Activated naive CD4-positive, alpha-beta T cell treated with anti-CD3 and anti-CD28 coated beads, Interleukin-2, amount 50 U/mL, for 24 hours (primary cell): ENCODE measurements around the gene AGAP1.
"Not testable (repeated sequence)": the region's sequence is repeated elsewhere in the genome, so short reads cannot be mapped to it uniquely, and the experiment has no call there.

Experiments
- H3K27ac Mint-ChIP-seq: one replicate; pipeline ENCODE4 v1.8.0; 2021; ENCODE audit warnings: mild to moderate bottlenecking, mixed read lengths
- H3K27me3 Mint-ChIP-seq: one replicate; pipeline ENCODE4 v1.8.0; 2021; ENCODE audit warnings: mixed read lengths
- H3K36me3 Mint-ChIP-seq: one replicate; pipeline ENCODE4 v1.8.0; 2021; ENCODE audit warnings: mixed read lengths
- H3K4me1 Mint-ChIP-seq: one replicate; pipeline ENCODE4 v1.8.0; 2021; ENCODE audit warnings: mixed read lengths
- H3K4me3 Mint-ChIP-seq: one replicate; pipeline ENCODE4 v1.8.0; 2021; ENCODE audit warnings: mild to moderate bottlenecking, mixed read lengths
- H3K9me3 Mint-ChIP-seq: one replicate; pipeline ENCODE4 v1.8.0; 2021; ENCODE audit warnings: mixed read lengths

The AGAP1 gene

GRCh38 chr2:236120829-236121228 lies 627.0 kb downstream of the AGAP1 start:
- no peaks in the 10 kb centered on the region for H3K36me3 Mint-ChIP-seq
- H3K4me3 Mint-ChIP-seq, result no peak overlapping the region
- no peaks in the 10 kb centered on the region for H3K4me1 Mint-ChIP-seq
- no peaks in the 10 kb centered on the region for H3K9me3 Mint-ChIP-seq
- H3K27me3 Mint-ChIP-seq, result peaks cover 2% of the 10 kb centered on the region
- no peak overlapping the region for H3K27ac Mint-ChIP-seq

DNA sequence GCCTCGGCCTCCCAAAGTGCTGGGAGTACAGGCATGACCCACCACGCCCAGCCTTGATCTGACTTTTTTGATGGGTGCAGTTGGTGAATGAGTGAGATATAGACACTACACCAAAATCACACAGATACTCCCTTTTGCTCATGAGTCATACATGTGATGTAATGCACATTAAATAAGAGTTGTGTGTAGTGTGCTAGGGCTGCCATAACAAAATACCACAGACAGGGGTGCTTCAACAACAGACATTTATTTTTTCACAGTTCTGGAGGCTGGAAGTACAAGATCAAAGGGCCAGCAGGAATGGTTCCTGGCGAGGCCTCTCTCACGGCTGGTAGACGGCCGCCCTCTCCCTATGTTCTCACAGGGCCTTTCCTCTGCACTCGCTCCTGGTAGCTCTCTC lies 627.7 kb downstream of the AGAP1 start:
- Mint-ChIP-seq H3K27me3 (peaks cover 2% of the 10 kb centered on the region), H3K4me3 (no peak overlapping the region), H3K27ac (no peak overlapping the region), H3K9me3 (no peaks in the 10 kb centered on the region), H3K36me3 (no peaks in the 10 kb centered on the region), H3K4me1 (no peaks in the 10 kb centered on the region)

DNA sequence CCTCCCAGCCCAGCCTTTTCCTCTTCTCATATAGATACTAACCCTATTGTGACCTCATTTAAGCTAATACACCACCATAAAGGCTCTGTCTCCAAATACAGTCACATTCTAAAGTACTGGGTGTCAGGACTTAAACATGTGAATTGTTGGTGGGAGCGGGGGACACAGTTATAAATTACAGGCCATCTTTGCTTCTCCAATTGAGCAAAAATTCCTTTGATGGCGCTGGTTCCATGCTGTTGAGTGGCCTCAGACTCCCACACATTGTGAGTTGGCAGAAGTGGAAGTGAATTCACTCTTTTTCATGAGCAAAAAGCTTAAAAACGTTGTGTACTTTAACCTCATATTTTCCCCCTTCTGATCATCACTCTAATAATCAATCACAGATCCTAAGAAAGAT lies 628.4 kb downstream of the AGAP1 start:
- H3K4me3 Mint-ChIP-seq, result no peak overlapping the region
- peaks cover 2% of the 10 kb centered on the region for H3K27me3 Mint-ChIP-seq
- no peaks in the 10 kb centered on the region for H3K4me1 Mint-ChIP-seq
- H3K27ac Mint-ChIP-seq, result no peak overlapping the region
- no peaks in the 10 kb centered on the region for H3K36me3 Mint-ChIP-seq
- H3K9me3 Mint-ChIP-seq, result no peaks in the 10 kb centered on the region

- no peaks in the 10 kb centered on the region for H3K36me3 Mint-ChIP-seq
- no peak overlapping the region for H3K27ac Mint-ChIP-seq
- H3K4me1 Mint-ChIP-seq, result no peaks in the 10 kb centered on the region
- no peaks in the 10 kb centered on the region for H3K9me3 Mint-ChIP-seq
- H3K4me3 Mint-ChIP-seq, result no peak overlapping the region
- peaks cover 2% of the 10 kb centered on the region for H3K27me3 Mint-ChIP-seq
Measured at GRCh38 chr2:236123716-236124115, 629.9 kb downstream of the AGAP1 start.

GRCh38 chr2:236124182-236124893 lies 630.5 kb downstream of the AGAP1 start:
- Mint-ChIP-seq H3K36me3 (no peaks in the 10 kb centered on the region), H3K27ac (no peak overlapping the region), H3K27me3 (no peaks in the 10 kb centered on the region), H3K9me3 (no peaks in the 10 kb centered on the region), H3K4me1 (no peaks in the 10 kb centered on the region), H3K4me3 (no peak overlapping the region)

GRCh38 chr2:236125541-236125940 lies 631.7 kb downstream of the AGAP1 start:
- no peaks in the 10 kb centered on the region for H3K36me3 Mint-ChIP-seq
- H3K9me3 Mint-ChIP-seq, result no peaks in the 10 kb centered on the region
- H3K4me3 Mint-ChIP-seq, result no peak overlapping the region
- no peaks in the 10 kb centered on the region for H3K27me3 Mint-ChIP-seq
- no peak overlapping the region for H3K27ac Mint-ChIP-seq
- H3K4me1 Mint-ChIP-seq, result no peaks in the 10 kb centered on the region

- Mint-ChIP-seq H3K36me3 (no peaks in the 10 kb centered on the region), H3K27me3 (peaks cover 1% of the 10 kb centered on the region), H3K9me3 (no peaks in the 10 kb centered on the region), H3K4me1 (no peaks in the 10 kb centered on the region), H3K4me3 (no peak overlapping the region), H3K27ac (no peak overlapping the region)
Measured at GRCh38 chr2:236127010-236127409, 633.2 kb downstream of the AGAP1 start.

DNA sequence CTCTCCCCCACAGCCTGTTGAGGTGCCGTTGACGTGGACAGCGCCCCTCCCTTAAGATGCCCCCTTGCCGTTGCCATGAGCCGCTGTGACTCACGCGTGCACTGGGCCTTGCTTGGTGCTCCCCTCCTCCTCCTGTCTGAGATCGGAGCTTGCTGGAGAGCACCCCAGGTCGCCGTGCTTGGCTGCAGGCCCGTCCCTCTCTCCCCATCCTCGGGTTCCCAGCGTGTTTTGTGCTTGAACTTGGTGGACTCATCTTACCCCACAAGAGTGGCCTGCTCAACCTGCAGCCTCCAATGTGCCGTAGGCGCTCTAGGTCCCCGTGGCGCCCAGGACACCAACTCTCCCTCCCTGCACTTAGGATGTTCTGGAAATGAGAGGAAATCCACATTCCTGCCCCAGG lies 634.5 kb downstream of the AGAP1 start:
- H3K27me3 Mint-ChIP-seq, result peaks cover 1% of the 10 kb centered on the region
- no peaks in the 10 kb centered on the region for H3K9me3 Mint-ChIP-seq
- H3K4me3 Mint-ChIP-seq, result no peak overlapping the region
- no peak overlapping the region for H3K27ac Mint-ChIP-seq
- H3K4me1 Mint-ChIP-seq, result no peaks in the 10 kb centered on the region
- no peaks in the 10 kb centered on the region for H3K36me3 Mint-ChIP-seq

DNA sequence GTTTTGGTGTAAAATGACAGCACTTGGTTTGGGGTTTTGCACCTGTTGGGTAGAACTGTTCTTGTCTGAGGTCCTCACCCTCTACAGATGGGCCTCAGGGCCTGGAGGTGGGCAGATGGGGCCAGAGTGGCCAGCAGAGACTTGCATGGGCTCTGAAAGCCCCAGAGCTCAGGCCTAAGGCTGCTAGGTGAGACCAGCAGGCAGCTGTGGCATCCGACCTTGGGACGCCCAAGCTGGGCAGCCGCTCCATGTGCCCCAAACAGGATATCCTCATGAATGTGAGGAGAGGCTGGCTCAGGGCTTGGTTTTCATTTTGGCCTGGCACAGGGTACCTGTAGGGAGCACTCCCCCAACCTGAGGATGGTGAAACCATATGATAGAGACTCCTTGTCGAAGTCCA lies 636.1 kb downstream of the AGAP1 start:
- Mint-ChIP-seq H3K9me3 (no peaks in the 10 kb centered on the region), H3K4me3 (no peak overlapping the region), H3K27ac (no peak overlapping the region), H3K4me1 (no peaks in the 10 kb centered on the region), H3K27me3 (peaks cover 1% of the 10 kb centered on the region), H3K36me3 (no peaks in the 10 kb centered on the region)

GRCh38 chr2:236130349-236130998 lies 636.6 kb downstream of the AGAP1 start:
- Mint-ChIP-seq H3K9me3 (no peaks in the 10 kb centered on the region), H3K36me3 (no peaks in the 10 kb centered on the region), H3K27ac (no peak overlapping the region), H3K4me3 (no peak overlapping the region), H3K27me3 (peaks cover 1% of the 10 kb centered on the region), H3K4me1 (no peaks in the 10 kb centered on the region)

GRCh38 chr2:236131073-236131692 lies 637.3 kb downstream of the AGAP1 start:
- Mint-ChIP-seq H3K27me3 (peaks cover 1% of the 10 kb centered on the region), H3K9me3 (no peaks in the 10 kb centered on the region), H3K4me3 (no peak overlapping the region), H3K36me3 (no peaks in the 10 kb centered on the region), H3K4me1 (no peaks in the 10 kb centered on the region), H3K27ac (no peak overlapping the region)

DNA sequence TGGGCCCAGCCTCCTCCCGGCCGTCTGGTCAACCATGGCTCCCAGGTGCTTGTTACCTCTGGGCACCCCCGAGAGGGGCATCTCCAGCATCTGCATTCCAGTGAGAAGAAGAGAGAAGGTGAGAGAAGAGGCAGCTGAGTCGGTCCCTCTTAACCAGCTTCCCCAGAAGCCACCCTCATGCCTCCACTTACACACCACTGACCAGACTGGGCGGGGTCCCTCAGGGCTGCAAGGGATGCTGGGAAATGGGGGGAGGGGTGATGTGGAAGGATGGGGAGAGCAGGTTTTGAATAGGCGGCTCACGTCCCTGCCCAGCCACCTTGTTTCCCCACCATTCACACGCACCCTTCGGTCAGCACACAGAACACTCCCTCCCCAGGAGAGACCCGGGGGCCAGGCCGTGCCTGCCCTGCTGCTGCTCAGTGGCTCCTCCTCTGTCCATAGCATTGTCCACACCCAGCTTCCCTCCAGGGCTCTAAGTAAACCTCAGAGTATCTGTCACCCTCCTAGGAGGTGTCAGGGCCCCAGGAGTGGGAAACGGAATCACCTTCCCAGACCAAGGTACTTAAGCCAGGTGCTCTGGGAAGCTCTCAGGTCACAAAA lies 639.7 kb downstream of the AGAP1 start:
- Mint-ChIP-seq H3K36me3 (no peaks in the 10 kb centered on the region), H3K4me3 (no peak overlapping the region), H3K9me3 (no peaks in the 10 kb centered on the region), H3K4me1 (no peaks in the 10 kb centered on the region), H3K27me3 (peaks cover 1% of the 10 kb centered on the region), H3K27ac (no peak overlapping the region)

DNA sequence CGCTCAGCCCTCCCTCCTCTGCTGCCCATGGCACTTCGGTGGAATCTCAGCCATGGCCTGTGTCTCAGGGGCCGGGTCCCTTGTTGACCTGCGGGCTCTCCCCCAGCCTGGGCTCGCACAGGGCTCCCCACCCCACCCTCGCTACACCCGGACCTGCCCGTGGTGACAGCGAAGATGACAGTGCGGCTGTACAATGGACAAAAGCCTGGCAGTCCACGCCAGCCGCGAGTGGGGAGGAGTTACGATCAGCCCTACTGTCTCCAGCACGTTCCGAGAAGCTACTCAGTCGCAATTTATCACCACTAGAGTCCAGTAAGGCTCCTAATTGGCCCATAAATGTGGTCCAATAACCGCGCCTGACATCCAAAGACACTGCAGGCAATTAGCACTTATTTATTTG lies 642.7 kb downstream of the AGAP1 start:
- Mint-ChIP-seq H3K27ac (no peak overlapping the region), H3K27me3 (peaks cover 9% of the 10 kb centered on the region), H3K4me1 (no peaks in the 10 kb centered on the region), H3K36me3 (no peaks in the 10 kb centered on the region), H3K9me3 (no peaks in the 10 kb centered on the region), H3K4me3 (no peak overlapping the region)

- H3K4me3 Mint-ChIP-seq, result no peak overlapping the region
- no peaks in the 10 kb centered on the region for H3K9me3 Mint-ChIP-seq
- H3K36me3 Mint-ChIP-seq, result no peaks in the 10 kb centered on the region
- H3K27me3 Mint-ChIP-seq, result peaks cover 8% of the 10 kb centered on the region
- no peak overlapping the region for H3K27ac Mint-ChIP-seq
- no peaks in the 10 kb centered on the region for H3K4me1 Mint-ChIP-seq
Measured at GRCh38 chr2:236137066-236137465, 643.2 kb downstream of the AGAP1 start.

DNA sequence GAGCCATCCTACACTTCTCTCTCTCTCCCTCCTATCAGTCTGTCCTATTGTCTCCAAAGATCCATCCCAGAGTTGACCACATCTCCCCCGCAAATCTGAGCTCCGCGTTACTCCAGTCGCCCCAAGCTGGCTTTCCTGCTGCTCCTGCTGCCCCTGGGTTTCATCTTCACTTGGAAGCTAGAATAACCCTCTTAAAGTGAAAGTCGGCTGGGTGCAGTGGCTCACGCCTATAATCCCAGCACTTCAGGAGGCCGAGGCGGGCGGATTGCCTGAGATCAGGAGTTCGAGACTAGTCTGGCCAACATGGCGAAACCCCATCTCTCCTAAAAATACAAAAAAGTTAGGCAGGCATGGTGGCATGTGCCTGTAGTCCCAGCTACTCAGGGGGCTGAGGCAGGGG lies 647.8 kb downstream of the AGAP1 start:
- H3K4me1 Mint-ChIP-seq, H3K4me3 Mint-ChIP-seq, H3K27ac Mint-ChIP-seq, H3K36me3 Mint-ChIP-seq, H3K9me3 Mint-ChIP-seq: not testable (repeated sequence)
- peaks cover 20% of the 10 kb centered on the region for H3K27me3 Mint-ChIP-seq

GRCh38 chr2:236143811-236144210 lies 650.0 kb downstream of the AGAP1 start:
- H3K4me3 Mint-ChIP-seq, result no peak overlapping the region
- peaks cover 19% of the 10 kb centered on the region for H3K27me3 Mint-ChIP-seq
- H3K4me1 Mint-ChIP-seq, result no peaks in the 10 kb centered on the region
- no peaks in the 10 kb centered on the region for H3K36me3 Mint-ChIP-seq
- no peak overlapping the region for H3K27ac Mint-ChIP-seq
- H3K9me3 Mint-ChIP-seq, result no peaks in the 10 kb centered on the region
